ENCODE data around the gene ITGA7. TPM values are rescaled to one million over a fixed set of nuclear protein-coding genes. Genes with fewer than 3 reads are reported as not detected.

The ITGA7 gene
- total RNA-seq, 1 experiment from 2014 or later, result 96.2 TPM

DNA sequence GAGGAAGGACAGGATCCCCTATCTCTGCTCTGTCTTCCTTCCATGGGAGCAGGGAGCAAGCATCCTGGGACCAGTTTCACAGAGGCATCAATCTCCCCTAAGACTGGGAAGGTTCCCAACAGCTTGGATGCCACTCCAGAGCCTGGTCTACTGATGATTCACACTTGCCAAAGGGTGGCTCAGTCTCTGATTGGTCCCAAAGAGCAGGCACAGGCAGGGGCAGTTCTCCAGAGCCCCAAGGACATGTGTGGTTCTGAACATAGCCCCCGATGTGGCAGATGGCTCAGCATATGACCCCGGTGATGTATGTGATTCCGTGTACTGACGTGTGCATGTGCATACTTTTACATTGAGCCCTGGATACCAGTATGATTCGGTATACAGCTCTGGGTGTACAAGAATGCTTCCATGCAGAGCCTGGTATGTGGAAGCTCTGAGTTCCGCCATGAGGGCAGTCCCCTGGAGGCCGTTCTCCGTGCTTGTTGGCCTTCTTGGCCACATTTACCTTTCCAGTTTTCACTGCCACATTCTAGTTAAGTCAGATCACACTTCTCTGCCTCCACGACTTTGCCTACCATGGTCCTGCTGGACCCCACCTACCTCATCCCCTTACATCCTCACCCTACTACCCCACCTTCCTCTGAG, 21.2 kb downstream of the ITGA7 start (continued):
- TF ChIP-seq, protein P1, sequence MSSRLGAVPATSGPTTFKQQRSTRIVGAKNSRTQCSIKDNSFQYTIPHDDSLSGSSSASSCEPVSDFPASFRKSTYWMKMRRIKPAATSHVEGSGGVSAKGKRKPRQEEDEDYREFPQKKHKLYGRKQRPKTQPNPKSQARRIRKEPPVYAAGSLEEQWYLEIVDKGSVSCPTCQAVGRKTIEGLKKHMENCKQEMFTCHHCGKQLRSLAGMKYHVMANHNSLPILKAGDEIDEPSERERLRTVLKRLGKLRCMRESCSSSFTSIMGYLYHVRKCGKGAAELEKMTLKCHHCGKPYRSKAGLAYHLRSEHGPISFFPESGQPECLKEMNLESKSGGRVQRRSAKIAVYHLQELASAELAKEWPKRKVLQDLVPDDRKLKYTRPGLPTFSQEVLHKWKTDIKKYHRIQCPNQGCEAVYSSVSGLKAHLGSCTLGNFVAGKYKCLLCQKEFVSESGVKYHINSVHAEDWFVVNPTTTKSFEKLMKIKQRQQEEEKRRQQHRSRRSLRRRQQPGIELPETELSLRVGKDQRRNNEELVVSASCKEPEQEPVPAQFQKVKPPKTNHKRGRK (CRISPR knock-in tag; IDR thresholded peaks at IDR 0.05; ENCODE audit: borderline replicate concordance), result no peak
- TF ChIP-seq, protein P2, sequence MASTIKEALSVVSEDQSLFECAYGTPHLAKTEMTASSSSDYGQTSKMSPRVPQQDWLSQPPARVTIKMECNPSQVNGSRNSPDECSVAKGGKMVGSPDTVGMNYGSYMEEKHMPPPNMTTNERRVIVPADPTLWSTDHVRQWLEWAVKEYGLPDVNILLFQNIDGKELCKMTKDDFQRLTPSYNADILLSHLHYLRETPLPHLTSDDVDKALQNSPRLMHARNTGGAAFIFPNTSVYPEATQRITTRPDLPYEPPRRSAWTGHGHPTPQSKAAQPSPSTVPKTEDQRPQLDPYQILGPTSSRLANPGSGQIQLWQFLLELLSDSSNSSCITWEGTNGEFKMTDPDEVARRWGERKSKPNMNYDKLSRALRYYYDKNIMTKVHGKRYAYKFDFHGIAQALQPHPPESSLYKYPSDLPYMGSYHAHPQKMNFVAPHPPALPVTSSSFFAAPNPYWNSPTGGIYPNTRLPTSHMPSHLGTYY (CRISPR knock-in tag; IDR thresholded peaks at IDR 0.05), result no peak
- TF ChIP-seq, protein P3, sequence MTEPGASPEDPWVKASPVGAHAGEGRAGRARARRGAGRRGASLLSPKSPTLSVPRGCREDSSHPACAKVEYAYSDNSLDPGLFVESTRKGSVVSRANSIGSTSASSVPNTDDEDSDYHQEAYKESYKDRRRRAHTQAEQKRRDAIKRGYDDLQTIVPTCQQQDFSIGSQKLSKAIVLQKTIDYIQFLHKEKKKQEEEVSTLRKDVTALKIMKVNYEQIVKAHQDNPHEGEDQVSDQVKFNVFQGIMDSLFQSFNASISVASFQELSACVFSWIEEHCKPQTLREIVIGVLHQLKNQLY (CRISPR knock-in tag; IDR thresholded peaks at IDR 0.05), result no peak
- no peak for TF ChIP-seq ZBTB21 (CRISPR knock-in tag; IDR thresholded peaks at IDR 0.05; ENCODE audit: borderline replicate concordance)
- TF ChIP-seq NFYB (CRISPR knock-in tag; conservative IDR thresholded peaks at IDR 0.05; ENCODE audit: low read depth), result no peak

DNA sequence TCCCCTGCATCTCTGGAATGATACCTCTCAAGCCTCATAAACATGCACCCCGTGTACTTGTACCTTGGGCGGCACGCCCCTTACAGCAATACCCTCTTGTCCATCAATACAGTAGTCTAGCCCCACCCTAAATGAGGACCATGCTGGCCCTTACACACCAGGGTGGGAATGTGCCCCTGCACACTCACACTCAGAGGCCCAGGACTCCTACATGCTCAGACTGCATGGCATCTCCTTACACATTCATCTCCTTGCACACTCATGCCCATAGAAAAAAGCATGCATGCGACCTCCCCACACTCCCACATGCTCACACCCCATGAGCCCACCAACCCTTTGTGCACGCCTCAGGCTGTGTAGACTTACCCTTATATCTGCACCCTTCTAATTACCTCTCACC, 22.0 kb downstream of the ITGA7 start:
- Mint-ChIP-seq H3K4me3 (no peak overlapping the region), H3K36me3 (peaks cover 7% of the 10 kb centered on the region; the same call in 1 of the 2 replicates), H3K9me3 (no peaks in the 10 kb centered on the region), H3K4me1 (peaks cover 14% of the 10 kb centered on the region), H3K27ac (no peak overlapping the region), H3K27me3 (ENCODE audit: low read depth) (no peaks in the 10 kb centered on the region; the same call in 1 of the 2 replicates)
- TF ChIP-seq TEAD4 (CRISPR knock-in tag; IDR thresholded peaks at IDR 0.05) (no peak), RORB (CRISPR knock-in tag; IDR thresholded peaks at IDR 0.05) (no peak), NFATC4 (CRISPR knock-in tag; IDR thresholded peaks at IDR 0.05) (no peak), JAZF1 (CRISPR knock-in tag; IDR thresholded peaks at IDR 0.05) (no peak), ZNF317 (CRISPR knock-in tag; IDR thresholded peaks at IDR 0.05; ENCODE audit: borderline replicate concordance, low read depth) (no peak), MYBL2 (CRISPR knock-in tag; IDR thresholded peaks at IDR 0.05) (no peak), ELF4 (CRISPR knock-in tag; IDR thresholded peaks at IDR 0.05; ENCODE audit: low read depth) (no peak), OVOL2 (CRISPR knock-in tag; IDR thresholded peaks at IDR 0.05; ENCODE audit: borderline replicate concordance) (no peak), FOXK1 (CRISPR knock-in tag; IDR thresholded peaks at IDR 0.05) (no peak), FOXP1 (CRISPR knock-in tag; IDR thresholded peaks at IDR 0.05; ENCODE audit: borderline replicate concordance) (no peak)
- TF ChIP-seq, protein P4, sequence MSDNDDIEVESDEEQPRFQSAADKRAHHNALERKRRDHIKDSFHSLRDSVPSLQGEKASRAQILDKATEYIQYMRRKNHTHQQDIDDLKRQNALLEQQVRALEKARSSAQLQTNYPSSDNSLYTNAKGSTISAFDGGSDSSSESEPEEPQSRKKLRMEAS (CRISPR knock-in tag; IDR thresholded peaks at IDR 0.05), result no peak
- TF ChIP-seq, protein P5, sequence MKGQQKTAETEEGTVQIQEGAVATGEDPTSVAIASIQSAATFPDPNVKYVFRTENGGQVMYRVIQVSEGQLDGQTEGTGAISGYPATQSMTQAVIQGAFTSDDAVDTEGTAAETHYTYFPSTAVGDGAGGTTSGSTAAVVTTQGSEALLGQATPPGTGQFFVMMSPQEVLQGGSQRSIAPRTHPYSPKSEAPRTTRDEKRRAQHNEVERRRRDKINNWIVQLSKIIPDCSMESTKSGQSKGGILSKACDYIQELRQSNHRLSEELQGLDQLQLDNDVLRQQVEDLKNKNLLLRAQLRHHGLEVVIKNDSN (CRISPR knock-in tag; IDR thresholded peaks at IDR 0.05), result no peak
- TF ChIP-seq, protein P6, sequence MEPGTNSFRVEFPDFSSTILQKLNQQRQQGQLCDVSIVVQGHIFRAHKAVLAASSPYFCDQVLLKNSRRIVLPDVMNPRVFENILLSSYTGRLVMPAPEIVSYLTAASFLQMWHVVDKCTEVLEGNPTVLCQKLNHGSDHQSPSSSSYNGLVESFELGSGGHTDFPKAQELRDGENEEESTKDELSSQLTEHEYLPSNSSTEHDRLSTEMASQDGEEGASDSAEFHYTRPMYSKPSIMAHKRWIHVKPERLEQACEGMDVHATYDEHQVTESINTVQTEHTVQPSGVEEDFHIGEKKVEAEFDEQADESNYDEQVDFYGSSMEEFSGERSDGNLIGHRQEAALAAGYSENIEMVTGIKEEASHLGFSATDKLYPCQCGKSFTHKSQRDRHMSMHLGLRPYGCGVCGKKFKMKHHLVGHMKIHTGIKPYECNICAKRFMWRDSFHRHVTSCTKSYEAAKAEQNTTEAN (CRISPR knock-in tag; IDR thresholded peaks at IDR 0.05), result no peak
- TF ChIP-seq, protein P7, sequence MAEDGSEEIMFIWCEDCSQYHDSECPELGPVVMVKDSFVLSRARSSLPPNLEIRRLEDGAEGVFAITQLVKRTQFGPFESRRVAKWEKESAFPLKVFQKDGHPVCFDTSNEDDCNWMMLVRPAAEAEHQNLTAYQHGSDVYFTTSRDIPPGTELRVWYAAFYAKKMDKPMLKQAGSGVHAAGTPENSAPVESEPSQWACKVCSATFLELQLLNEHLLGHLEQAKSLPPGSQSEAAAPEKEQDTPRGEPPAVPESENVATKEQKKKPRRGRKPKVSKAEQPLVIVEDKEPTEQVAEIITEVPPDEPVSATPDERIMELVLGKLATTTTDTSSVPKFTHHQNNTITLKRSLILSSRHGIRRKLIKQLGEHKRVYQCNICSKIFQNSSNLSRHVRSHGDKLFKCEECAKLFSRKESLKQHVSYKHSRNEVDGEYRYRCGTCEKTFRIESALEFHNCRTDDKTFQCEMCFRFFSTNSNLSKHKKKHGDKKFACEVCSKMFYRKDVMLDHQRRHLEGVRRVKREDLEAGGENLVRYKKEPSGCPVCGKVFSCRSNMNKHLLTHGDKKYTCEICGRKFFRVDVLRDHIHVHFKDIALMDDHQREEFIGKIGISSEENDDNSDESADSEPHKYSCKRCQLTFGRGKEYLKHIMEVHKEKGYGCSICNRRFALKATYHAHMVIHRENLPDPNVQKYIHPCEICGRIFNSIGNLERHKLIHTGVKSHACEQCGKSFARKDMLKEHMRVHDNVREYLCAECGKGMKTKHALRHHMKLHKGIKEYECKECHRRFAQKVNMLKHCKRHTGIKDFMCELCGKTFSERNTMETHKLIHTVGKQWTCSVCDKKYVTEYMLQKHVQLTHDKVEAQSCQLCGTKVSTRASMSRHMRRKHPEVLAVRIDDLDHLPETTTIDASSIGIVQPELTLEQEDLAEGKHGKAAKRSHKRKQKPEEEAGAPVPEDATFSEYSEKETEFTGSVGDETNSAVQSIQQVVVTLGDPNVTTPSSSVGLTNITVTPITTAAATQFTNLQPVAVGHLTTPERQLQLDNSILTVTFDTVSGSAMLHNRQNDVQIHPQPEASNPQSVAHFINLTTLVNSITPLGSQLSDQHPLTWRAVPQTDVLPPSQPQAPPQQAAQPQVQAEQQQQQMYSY (CRISPR knock-in tag; IDR thresholded peaks at IDR 0.05), result no peak
- TF ChIP-seq, protein P8, sequence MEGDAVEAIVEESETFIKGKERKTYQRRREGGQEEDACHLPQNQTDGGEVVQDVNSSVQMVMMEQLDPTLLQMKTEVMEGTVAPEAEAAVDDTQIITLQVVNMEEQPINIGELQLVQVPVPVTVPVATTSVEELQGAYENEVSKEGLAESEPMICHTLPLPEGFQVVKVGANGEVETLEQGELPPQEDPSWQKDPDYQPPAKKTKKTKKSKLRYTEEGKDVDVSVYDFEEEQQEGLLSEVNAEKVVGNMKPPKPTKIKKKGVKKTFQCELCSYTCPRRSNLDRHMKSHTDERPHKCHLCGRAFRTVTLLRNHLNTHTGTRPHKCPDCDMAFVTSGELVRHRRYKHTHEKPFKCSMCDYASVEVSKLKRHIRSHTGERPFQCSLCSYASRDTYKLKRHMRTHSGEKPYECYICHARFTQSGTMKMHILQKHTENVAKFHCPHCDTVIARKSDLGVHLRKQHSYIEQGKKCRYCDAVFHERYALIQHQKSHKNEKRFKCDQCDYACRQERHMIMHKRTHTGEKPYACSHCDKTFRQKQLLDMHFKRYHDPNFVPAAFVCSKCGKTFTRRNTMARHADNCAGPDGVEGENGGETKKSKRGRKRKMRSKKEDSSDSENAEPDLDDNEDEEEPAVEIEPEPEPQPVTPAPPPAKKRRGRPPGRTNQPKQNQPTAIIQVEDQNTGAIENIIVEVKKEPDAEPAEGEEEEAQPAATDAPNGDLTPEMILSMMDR (IDR thresholded peaks at IDR 0.05), result no peak
- TF ChIP-seq, protein P9, sequence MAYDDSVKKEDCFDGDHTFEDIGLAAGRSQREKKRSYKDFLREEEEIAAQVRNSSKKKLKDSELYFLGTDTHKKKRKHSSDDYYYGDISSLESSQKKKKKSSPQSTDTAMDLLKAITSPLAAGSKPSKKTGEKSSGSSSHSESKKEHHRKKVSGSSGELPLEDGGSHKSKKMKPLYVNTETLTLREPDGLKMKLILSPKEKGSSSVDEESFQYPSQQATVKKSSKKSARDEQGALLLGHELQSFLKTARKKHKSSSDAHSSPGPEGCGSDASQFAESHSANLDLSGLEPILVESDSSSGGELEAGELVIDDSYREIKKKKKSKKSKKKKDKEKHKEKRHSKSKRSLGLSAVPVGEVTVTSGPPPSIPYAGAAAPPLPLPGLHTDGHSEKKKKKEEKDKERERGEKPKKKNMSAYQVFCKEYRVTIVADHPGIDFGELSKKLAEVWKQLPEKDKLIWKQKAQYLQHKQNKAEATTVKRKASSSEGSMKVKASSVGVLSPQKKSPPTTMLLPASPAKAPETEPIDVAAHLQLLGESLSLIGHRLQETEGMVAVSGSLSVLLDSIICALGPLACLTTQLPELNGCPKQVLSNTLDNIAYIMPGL (CRISPR knock-in tag; IDR thresholded peaks at IDR 0.05), result no peak
- POLR2A ChIA-PET, result no interaction called here
- ATAC-seq (no peak), DNase-seq (ENCODE audit: low spot score) (no peak)
- CTCF ChIA-PET, result interaction anchor here (1.3 kb wide), 1 partner anchor 29 kb away, joined by 3 read pairs; no protein-coding TSS in a partner anchor
